Upper lobe of left lung (tissue), 4 donors: ENCODE results near the gene QPRT.

Experiments used
- CTCF ChIP-seq, 6 experiments: fragments of 450-650 bp in 4 of 6; fragments of 200-600 bp in 2 of 6; sonication (generic) in 2 of 6; IDR thresholded peaks; one replicate each; pipeline ENCODE4 v1.5.1; 2016 to 2019; ENCODE audit warnings: antibody characterized with exemption in 6 of 6
- EP300 ChIP-seq, 4 donors: sonication (generic); formaldehyde crosslinking; IDR thresholded peaks; one replicate each; pipeline ENCODE4 v1.5.1; 2017; ENCODE audit warnings: antibody characterized with exemption in 4 of 4, control low read depth in 2 of 4
- POLR2A ChIP-seq, 4 donors: fragments of 450-650 bp; IDR thresholded peaks; one replicate each; pipeline ENCODE4 v1.5.1; 2016 to 2017; ENCODE audit warnings: antibody characterized with exemption in 4 of 4, mild to moderate bottlenecking in 2 of 4

- TF ChIP-seq EP300 (IDR thresholded peaks at IDR 0.05) (no peak), CTCF (IDR thresholded peaks at IDR 0.05) (no peak), POLR2A (IDR thresholded peaks at IDR 0.05) (no peak)
Observed at GRCh38 chr16:29694384-29695195, 15.6 kb downstream of the QPRT start.
